ENCODE data around the gene GFRA3. TPM values are rescaled to one million over a fixed set of nuclear protein-coding genes. Genes with fewer than 3 reads are reported as not detected.
A peak's percentile ranks its signal among the peaks of the same experiment; 100 is the strongest.

Gene GFRA3
- total RNA-seq, 4 donors from 2014 or later = 0.42 to 1.6 TPM; not detected in 2

DNA sequence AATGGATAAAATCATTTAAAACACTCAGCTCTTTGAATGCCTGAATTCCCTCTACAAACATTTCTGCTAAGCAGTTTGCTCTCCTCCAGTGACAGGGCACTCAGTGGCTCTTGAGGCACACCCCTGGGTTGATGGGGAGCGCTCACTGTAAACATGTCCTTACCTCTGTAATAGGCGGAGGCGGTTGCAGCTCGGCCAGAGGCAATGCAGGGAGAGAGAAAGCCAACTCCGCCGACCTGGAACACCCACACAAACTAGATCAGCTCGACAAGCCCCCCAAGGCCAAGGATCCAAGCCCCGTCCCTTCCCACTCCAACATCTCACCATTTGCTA lies 61.6 kb downstream of the GFRA3 start:
- peak in 1 of 2 donors; percentile 85 for DNase-seq (ENCODE audit: low spot score in 2 of 2)
- intact Hi-C loops (cut with DNase I; ENCODE audit: low total_unique reads) = no loop called here
- peak overlapping the region; percentile 97 for H3K4me3 ChIP-seq (ENCODE audit: low read depth, poor library complexity, severe bottlenecking)
- no peak for TF ChIP-seq POLR2A (IDR thresholded peaks at IDR 0.05)
- TF ChIP-seq, protein P1, sequence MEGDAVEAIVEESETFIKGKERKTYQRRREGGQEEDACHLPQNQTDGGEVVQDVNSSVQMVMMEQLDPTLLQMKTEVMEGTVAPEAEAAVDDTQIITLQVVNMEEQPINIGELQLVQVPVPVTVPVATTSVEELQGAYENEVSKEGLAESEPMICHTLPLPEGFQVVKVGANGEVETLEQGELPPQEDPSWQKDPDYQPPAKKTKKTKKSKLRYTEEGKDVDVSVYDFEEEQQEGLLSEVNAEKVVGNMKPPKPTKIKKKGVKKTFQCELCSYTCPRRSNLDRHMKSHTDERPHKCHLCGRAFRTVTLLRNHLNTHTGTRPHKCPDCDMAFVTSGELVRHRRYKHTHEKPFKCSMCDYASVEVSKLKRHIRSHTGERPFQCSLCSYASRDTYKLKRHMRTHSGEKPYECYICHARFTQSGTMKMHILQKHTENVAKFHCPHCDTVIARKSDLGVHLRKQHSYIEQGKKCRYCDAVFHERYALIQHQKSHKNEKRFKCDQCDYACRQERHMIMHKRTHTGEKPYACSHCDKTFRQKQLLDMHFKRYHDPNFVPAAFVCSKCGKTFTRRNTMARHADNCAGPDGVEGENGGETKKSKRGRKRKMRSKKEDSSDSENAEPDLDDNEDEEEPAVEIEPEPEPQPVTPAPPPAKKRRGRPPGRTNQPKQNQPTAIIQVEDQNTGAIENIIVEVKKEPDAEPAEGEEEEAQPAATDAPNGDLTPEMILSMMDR (IDR thresholded peaks at IDR 0.05) = no peak
- 0% methylated on average over 4 to 8 of the region's 8 CpGs for WGBS, 2 donors

DNA sequence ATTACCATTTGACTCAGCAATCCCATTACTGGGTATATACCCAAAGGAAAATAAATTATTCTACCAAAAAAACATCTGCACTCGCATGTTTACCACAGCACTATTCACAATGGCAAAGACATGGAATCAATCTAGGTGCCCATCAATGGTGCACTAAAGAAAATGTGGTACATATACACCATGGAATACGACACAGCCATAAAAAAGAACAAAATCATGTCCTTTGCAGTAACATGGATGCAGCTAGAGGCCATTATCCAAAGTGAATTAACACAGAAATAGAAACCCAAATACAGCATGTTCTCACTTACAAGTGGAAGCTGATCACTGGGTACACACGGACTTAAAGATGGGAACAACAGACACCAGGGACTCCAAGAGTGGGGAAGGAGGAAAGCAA lies 63.4 kb downstream of the GFRA3 start:
- no peak overlapping the region for H3K4me3 ChIP-seq (ENCODE audit: low read depth, poor library complexity, severe bottlenecking)
- no peak for DNase-seq (ENCODE audit: low spot score in 2 of 2)
- 95 to 97% methylated on average over 3 of the region's 3 CpGs for WGBS, 2 donors
- intact Hi-C loops (cut with DNase I; ENCODE audit: low total_unique reads) = no loop called here
- no peak for TF ChIP-seq POLR2A (IDR thresholded peaks at IDR 0.05)
- TF ChIP-seq, protein P1 (IDR thresholded peaks at IDR 0.05) = no peak

Other genes starting within 250 kb of the GFRA3 start
- 10 to 100 TPM; 17.9 to 25.6 (median 21.4) TPM for gene FAM13B, start 241.5 kb downstream of the GFRA3 start, total RNA-seq
- not detected for gene WNT8A, start 190.6 kb downstream of the GFRA3 start, total RNA-seq
- 1 to 10 TPM in 1 of 4 donors, under 1 TPM in 1, not detected in 2; 0.49 to 1.7 TPM for gene NME5, start 135.2 kb downstream of the GFRA3 start, total RNA-seq
- 10 to 100 TPM; 19.5 to 42.8 (median 31.0) TPM for gene BRD8, start 96.0 kb downstream of the GFRA3 start, total RNA-seq
- gene KIF20A, start 95.5 kb downstream of the GFRA3 start, total RNA-seq = 1 to 10 TPM; 1.3 to 3.2 (median 2.3) TPM
- gene CDC23, start 61.3 kb downstream of the GFRA3 start, total RNA-seq = 10 to 100 TPM; 21.3 to 33.4 (median 23.3) TPM
- 1 to 10 TPM in 1 of 4 donors, under 1 TPM in 2, not detected in 1; 0.34 to 1.4 (median 0.69) TPM for gene CDC25C, start 57.2 kb upstream of the GFRA3 start, total RNA-seq
- gene FAM53C, start 63.6 kb upstream of the GFRA3 start, total RNA-seq = 10 to 100 TPM; 15.2 to 19.9 (median 17.2) TPM
- 10 to 100 TPM; 54.4 to 72.7 (median 67.0) TPM for gene KDM3B, start 78.1 kb upstream of the GFRA3 start, total RNA-seq
- 1 to 10 TPM in 3 of 4 donors, under 1 TPM in 1; 0.95 to 7.6 (median 1.8) TPM for gene REEP2, start 164.4 kb upstream of the GFRA3 start, total RNA-seq
- 100 to 1,000 TPM in 1 of 4 donors, 10 to 100 TPM in 3; 37.5 to 110 (median 47.8) TPM for gene EGR1, start 190.9 kb upstream of the GFRA3 start, total RNA-seq